ENCODE data around the gene PLCL1. TPM values are rescaled to one million over a fixed set of nuclear protein-coding genes. Genes with fewer than 3 reads are reported as not detected.

Gene PLCL1
- 0.02 TPM in 1 of 2 replicates, not detected in the other for total RNA-seq (2014; rRNA removed; shearing (Covaris generic))

GRCh38 chr2:197804049-197804757 lies at the start of gene PLCL1:
PLCL1 (plus strand) TSS chr2:197804593.
- peak; percentile 83 for DNase-seq (ENCODE audit: low read depth)

GRCh38 chr2:197759013-197759412 lies 45.4 kb upstream of the PLCL1 start:
- no peak for DNase-seq (ENCODE audit: low read depth)

GRCh38 chr2:197759625-197760292 lies 44.6 kb upstream of the PLCL1 start:
- no peak for DNase-seq (ENCODE audit: low read depth)

GRCh38 chr2:197760293-197760657 lies 44.1 kb upstream of the PLCL1 start:
- DNase-seq (ENCODE audit: low read depth) = no peak

GRCh38 chr2:197777823-197778407 lies 26.5 kb upstream of the PLCL1 start:
- peak; percentile 35 for DNase-seq (ENCODE audit: low read depth)

GRCh38 chr2:197779261-197779660 lies 25.1 kb upstream of the PLCL1 start:
- DNase-seq (ENCODE audit: low read depth) = no peak

GRCh38 chr2:197782126-197782525 lies 22.3 kb upstream of the PLCL1 start:
- no peak for DNase-seq (ENCODE audit: low read depth)

- no peak for DNase-seq (ENCODE audit: low read depth)
Observed at GRCh38 chr2:197784956-197785941, 19.1 kb upstream of the PLCL1 start, which contains the start of gene BOLL. BOLL (minus strand) TSS chr2:197785319; CDS start chr2:197781850, 3,469 bp downstream.

- no peak for DNase-seq (ENCODE audit: low read depth)
Observed at GRCh38 chr2:197786010-197786877, 18.1 kb upstream of the PLCL1 start.

GRCh38 chr2:197793456-197793855 lies 10.9 kb upstream of the PLCL1 start:
- no peak for DNase-seq (ENCODE audit: low read depth)

GRCh38 chr2:197795277-197795676 lies 9.1 kb upstream of the PLCL1 start:
- DNase-seq (ENCODE audit: low read depth) = no peak

GRCh38 chr2:197798187-197798586 lies 6.2 kb upstream of the PLCL1 start:
- no peak for DNase-seq (ENCODE audit: low read depth)

- DNase-seq (ENCODE audit: low read depth) = no peak
Observed at GRCh38 chr2:197799068-197799467, 5.3 kb upstream of the PLCL1 start.

GRCh38 chr2:197800091-197800490 lies 4.3 kb upstream of the PLCL1 start:
- DNase-seq (ENCODE audit: low read depth) = no peak

GRCh38 chr2:197801033-197801432 lies 3.4 kb upstream of the PLCL1 start:
- DNase-seq (ENCODE audit: low read depth) = no peak

- peak; percentile 46 for DNase-seq (ENCODE audit: low read depth)
Observed at GRCh38 chr2:197803033-197803444, 1.4 kb upstream of the PLCL1 start.

- peak; percentile 3 for DNase-seq (ENCODE audit: low read depth)
Observed at GRCh38 chr2:197804758-197805714, 643 bp downstream of the PLCL1 start.

- no peak for DNase-seq (ENCODE audit: low read depth)
Observed at GRCh38 chr2:197805715-197806633, 1.6 kb downstream of the PLCL1 start.
